Kidney (tissue), 14 donors: ENCODE results near the gene GRIK2. TPM values are rescaled to one million over a fixed set of nuclear protein-coding genes. Genes with fewer than 3 reads are reported as not detected.

ENCODE experiments used
- DNase-seq, 5 donors: peaks; one replicate each; pipeline ENCODE4 v3.0.0-alpha.2; 2013 to 2020
- FAIRE-seq: peaks from 2 replicates; lab custom pipeline; 2012; peaks lifted over from hg19 to GRCh38; lab: Jason Lieb, UNC
- H3K27ac ChIP-seq, 2 donors: one replicate each; pipeline ENCODE4 v1.7.0; 2013; ENCODE audit warnings: low read depth in 2 of 2, low read length in 2 of 2, inconsistent platforms in 1 of 2
- H3K27me3 ChIP-seq: one replicate; pipeline ENCODE4 v1.7.1; 2013; ENCODE audit warnings: low read length, inconsistent platforms; ENCODE audit not compliant: control insufficient read depth, insufficient read depth
- H3K36me3 ChIP-seq, 3 donors: one replicate each; pipeline versions ENCODE4 v1.7.0 to v1.7.1; 2013; ENCODE audit warnings: low read length in 3 of 3, control low read depth in 1 of 3, inconsistent platforms in 1 of 3; ENCODE audit not compliant: insufficient read depth in 3 of 3, control insufficient read depth in 2 of 3
- H3K4me1 ChIP-seq, 3 donors: one replicate each; pipeline versions ENCODE4 v1.7.0 to v1.7.1; 2013; ENCODE audit warnings: low read length in 3 of 3, inconsistent platforms in 1 of 3, low read depth in 1 of 3; ENCODE audit not compliant: control insufficient read depth in 2 of 3, insufficient read depth in 2 of 3
- H3K4me3 ChIP-seq, 3 donors: one replicate each; pipeline versions ENCODE4 v1.7.0 to v1.8.1; 2013; ENCODE audit warnings: low read length in 3 of 3, control low read depth in 1 of 3, inconsistent platforms in 1 of 3
- H3K9ac ChIP-seq, 3 donors: one replicate each; pipeline versions ENCODE4 v1.7.0 to v1.7.1; 2013; ENCODE audit warnings: low read length in 3 of 3, control low read depth in 1 of 3, inconsistent platforms in 1 of 3
- H3K9me3 ChIP-seq, 3 donors: one replicate each; pipeline versions ENCODE4 v1.7.0 to v1.7.1; 2013; ENCODE audit warnings: low read length in 3 of 3, control low read depth in 1 of 3, inconsistent platforms in 1 of 3; ENCODE audit not compliant: control insufficient read depth in 2 of 3, insufficient read depth in 1 of 3
- CTCF ChIP-seq: IDR thresholded peaks from 3 replicates; pipeline ENCODE4 v1.5.1; 2012; ENCODE audit warnings: mild to moderate bottlenecking, moderate library complexity, borderline replicate concordance; ENCODE audit not compliant: insufficient read depth; ENCODE audit errors: extremely low read depth
- intact Hi-C: fragments of 100-400 bp; cut with DNase I; formaldehyde crosslinking; loops from one replicate; pipeline ENCODE4 v1.11.1; 2022
- polyA plus RNA-seq: library from polyadenylated mRNA; stranded (reverse); fragments of 350-450 nt; fragmentation: Illumina TruSeq; extraction: RNeasy Lipid Tissue Mini Kit (QIAGEN cat#74804); gene quantifications from one replicate; pipeline ENCODE4 v1.2.3, GENCODE V29; 2014; ENCODE audit warnings: low read depth, low replicate concordance; ENCODE audit not compliant: insufficient read depth
- total RNA-seq: library from RNA; stranded (reverse); fragmentation: NEBNext Ultra II Directional; extraction: Animal tissue kit (Norgen Biotek cat#: 25700); gene quantifications from one replicate; pipeline ENCODE4 v1.2.1, GENCODE V29; 2021
- donor health status: control.
- donor health status: control.
- donor health status: control.
- donor health status: control.
- donor health status: control.
- donor health status: DM: yes; HTN: yes; CAD: no.
- donor health status: Normal renal cell carcinoma (clear cell type).

GRIK2 gene
- total and polyA plus RNA-seq, 2 donors from 2014 or later, result 0.82 to 1.4 TPM

GRCh38 chr6:101640131-101640530, 246.6 kb downstream of the GRIK2 start:
- no peak for FAIRE-seq
- no peaks in the 10 kb centered on the region for H3K9me3 ChIP-seq
- no peaks in the 10 kb centered on the region for H3K4me1 ChIP-seq
- no peak overlapping the region for H3K27ac ChIP-seq
- intact Hi-C loops, result no loop called here
- no peak overlapping the region for H3K4me3 ChIP-seq
- no peak for TF ChIP-seq CTCF
- DNase-seq, result no peak
- no peaks in the 10 kb centered on the region for H3K36me3 ChIP-seq
- H3K27me3 ChIP-seq, result no peaks in the 10 kb centered on the region
- H3K9ac ChIP-seq, result no peak overlapping the region

GRCh38 chr6:101645770-101646169, 252.3 kb downstream of the GRIK2 start:
- TF ChIP-seq CTCF, result no peak
- Histone ChIP-seq H3K4me3 (no peak overlapping the region), H3K4me1 (no peaks in the 10 kb centered on the region), H3K27me3 (no peaks in the 10 kb centered on the region), H3K27ac (no peak overlapping the region), H3K36me3 (no peaks in the 10 kb centered on the region), H3K9me3 (no peaks in the 10 kb centered on the region), H3K9ac (no peak overlapping the region)
- FAIRE-seq (no peak), DNase-seq (no peak)
- intact Hi-C loops, result no loop called here

DNA sequence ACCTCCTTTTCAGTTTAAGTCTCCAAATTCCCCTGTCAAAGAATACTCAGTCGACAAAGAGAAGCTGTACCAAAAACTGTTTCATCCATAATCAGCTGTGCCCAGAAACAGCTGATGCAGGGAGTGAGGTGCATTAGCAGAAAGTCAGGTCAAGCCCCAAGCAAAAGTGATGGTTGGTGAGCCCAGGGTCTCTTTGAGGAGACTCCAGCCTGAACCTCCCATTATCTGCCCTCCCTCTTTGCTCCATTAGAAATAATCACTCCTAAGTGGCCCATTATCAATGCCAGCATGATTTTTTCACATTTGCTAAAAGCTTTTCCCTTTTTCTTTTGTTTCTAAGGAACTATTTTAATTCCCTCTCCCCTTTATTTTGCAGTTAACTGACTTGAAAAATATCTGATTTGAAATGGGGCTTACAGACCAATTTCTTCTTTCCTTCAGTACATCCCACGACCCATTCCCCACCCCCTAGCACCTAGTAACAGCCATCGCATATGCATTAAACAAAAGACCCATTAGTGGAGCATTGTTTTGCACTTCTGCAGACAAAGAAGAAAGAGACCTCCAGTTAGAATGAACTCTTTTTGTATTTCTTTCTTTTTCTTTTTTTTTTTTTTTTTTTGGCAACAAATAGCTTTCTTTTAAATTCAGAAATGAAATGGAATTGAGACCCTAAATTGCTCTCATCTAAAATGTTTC, 257.0 kb downstream of the GRIK2 start:
- H3K4me1 ChIP-seq, result no peaks in the 10 kb centered on the region
- no peak overlapping the region for H3K27ac ChIP-seq
- H3K36me3 ChIP-seq, result no peaks in the 10 kb centered on the region
- H3K4me3 ChIP-seq, result no peak overlapping the region
- DNase-seq, result no peak
- FAIRE-seq, result no peak
- H3K9me3 ChIP-seq, result no peaks in the 10 kb centered on the region
- no peaks in the 10 kb centered on the region for H3K27me3 ChIP-seq
- intact Hi-C loops, result no loop called here
- no peak for TF ChIP-seq CTCF
- no peak overlapping the region for H3K9ac ChIP-seq

DNA sequence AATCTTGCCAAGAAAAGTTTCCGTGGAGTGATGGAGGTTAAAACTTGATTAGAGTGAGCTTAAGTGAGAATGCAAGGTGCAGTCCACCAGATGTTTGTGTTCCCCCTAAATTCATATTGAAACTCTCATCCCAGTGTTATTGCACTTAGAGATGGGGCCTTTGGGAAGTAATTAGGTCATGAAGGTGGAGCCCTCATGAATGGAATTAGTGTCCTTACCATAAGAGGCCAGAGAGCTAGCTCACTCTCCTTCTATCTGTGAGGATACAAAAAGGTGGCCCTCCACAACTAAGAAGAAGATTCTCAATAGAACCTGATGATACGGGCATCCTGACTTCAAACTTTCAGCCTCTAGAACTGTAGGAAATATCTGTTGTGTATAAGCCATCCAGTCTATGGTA, 258.6 kb downstream of the GRIK2 start:
- H3K27me3 ChIP-seq, result no peaks in the 10 kb centered on the region
- no peak for FAIRE-seq
- no peak overlapping the region for H3K27ac ChIP-seq
- H3K4me3 ChIP-seq, result no peak overlapping the region
- DNase-seq, result no peak
- H3K4me1 ChIP-seq, result no peaks in the 10 kb centered on the region
- no peaks in the 10 kb centered on the region for H3K9me3 ChIP-seq
- TF ChIP-seq CTCF, result no peak
- no peaks in the 10 kb centered on the region for H3K36me3 ChIP-seq
- intact Hi-C loops, result no loop called here
- H3K9ac ChIP-seq, result no peak overlapping the region
